HG02973 (cell line): ENCODE results near the gene RDH5.

ENCODE experiments used
- ATAC-seq: cut with Tn5 transposase; IDR thresholded peaks from one replicate; pipeline ENCODE4 v1.9.1; 2021; ENCODE audit warnings: moderate library complexity; ENCODE audit not compliant: unreplicated experiment

The RDH5 gene

DNA sequence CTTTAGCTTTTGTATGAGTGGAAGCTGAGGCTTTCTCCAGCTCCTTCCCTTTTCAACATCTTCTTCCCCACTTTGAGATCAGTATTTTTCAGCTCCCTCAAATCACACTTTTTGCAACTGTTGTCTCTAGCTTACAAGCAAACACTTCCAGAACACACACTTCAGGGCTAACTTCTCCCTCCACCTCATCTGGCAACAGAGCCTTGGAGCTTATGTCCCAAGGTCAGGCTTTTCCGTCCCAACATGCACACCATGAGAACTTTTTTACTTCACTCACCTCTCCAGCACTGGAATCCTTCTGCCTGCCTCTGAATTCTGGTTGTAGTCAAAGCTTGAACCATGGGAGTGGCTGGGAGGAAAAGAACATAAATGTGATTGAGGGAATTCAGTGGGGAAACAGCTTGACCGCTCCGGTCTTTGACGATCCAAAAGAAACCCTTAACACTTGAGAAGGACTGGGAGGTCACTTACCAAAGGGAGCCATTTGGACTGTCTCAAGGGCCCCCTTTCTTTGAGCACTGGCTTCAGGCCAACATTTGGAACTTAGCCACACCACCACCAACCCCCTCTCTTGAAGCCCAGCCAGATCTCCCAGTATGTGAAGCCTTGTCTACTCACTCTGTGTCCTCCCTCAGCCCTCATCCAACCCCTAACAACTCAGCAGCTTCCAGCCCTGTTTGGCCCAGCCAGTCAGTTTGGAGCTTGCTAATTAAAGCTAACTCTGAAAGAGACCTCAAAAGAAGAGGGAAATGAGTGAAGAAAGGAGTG is 8.2 kb upstream of the RDH5 start:
- ATAC-seq = no peak

- ATAC-seq = no peak
These were observed 7.3 kb upstream of the RDH5 start for GRCh38 chr12:55712700-55713415.

DNA sequence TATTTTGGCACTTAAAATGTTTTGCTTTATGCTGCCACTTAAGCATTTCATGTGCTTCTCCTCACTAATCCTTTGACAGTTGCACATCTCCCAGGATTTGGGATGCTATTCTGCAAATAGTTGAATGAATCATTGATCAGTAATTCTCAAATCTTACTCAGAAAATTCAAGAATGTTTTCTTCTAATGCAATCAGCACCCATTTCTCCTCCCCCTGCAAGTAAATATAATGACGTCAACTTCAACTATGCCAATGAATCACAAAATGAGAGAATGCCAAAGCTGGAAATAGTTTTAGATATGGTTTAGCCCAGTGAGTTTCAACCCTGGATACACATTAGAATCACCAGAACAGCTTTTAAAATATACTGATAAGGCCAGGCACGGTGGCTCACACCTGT is 6.5 kb upstream of the RDH5 start:
- no peak for ATAC-seq

DNA sequence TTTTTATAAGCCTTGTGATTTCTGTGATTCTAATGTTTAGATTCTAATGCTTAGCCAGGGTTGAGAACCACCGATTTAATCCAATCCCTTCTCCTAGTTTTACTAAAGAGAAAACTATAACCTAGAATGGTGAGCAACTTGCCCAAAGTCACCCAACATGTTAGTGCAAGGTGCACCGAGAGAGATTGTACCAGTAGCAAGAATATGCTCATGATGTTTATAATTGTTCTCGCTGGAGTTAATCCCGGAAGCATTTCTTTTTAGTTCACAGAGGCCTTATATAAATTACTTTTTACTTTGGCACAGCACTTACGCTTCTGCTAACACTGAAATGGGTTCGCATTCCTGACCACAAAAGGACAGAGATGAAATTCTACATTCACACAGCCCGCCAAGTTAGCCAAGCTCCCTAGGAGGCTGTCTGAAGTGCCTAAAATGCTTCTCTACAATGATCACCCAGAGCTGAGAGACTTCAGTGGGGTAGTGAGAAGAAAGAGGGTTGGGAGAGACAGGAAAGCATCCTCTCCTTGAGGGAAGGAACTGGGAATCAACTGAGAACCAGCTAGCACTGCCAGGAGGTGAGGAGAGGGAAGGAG is 4.9 kb upstream of the RDH5 start:
- ATAC-seq = peak; percentile 11

DNA sequence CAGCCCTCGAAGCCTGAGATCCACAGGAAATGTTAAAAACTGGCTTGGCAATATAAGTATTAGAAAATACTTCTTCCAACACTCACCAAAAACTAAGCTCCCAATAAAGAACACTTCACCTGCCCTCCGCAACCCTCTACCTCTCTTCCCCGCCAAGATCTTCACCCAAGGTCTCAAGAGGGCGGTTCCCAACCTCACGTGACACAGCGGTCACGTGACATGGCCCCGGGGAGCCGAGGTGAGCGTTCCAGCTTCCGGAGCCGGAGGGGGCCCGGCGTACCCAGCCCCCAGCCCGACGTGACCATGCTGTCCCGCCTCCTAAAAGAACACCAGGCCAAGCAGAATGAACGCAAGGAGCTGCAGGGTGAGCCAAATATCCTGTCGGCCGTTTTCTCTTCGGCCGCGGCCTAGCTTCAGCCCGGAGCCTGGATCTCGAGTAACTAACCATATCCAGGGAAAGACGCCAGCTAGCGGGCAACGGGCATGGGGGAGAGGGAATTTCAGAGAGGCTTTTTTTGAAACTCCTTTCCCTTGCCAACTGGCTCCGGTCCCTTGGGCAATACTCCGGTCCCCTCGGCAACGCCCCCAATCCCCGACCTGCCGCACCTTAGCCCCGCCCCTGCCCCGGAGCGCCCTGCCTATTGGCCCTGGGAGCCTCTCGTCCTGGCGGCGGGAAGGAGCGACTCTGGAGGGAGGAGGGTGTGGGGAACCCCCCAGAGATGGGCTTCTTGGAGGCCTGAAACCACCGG is 4.2 kb upstream of the RDH5 start, which contains the start of gene BLOC1S1:
Gene BLOC1S1 (plus strand): TSS at position 214 of the 749 bp plus-strand sequence. CDS start 6 bp downstream, at position 220.
- ATAC-seq = peak; percentile 88

- ATAC-seq = peak; percentile 20
These were observed 3.6 kb upstream of the RDH5 start for GRCh38 chr12:55716582-55716957.

DNA sequence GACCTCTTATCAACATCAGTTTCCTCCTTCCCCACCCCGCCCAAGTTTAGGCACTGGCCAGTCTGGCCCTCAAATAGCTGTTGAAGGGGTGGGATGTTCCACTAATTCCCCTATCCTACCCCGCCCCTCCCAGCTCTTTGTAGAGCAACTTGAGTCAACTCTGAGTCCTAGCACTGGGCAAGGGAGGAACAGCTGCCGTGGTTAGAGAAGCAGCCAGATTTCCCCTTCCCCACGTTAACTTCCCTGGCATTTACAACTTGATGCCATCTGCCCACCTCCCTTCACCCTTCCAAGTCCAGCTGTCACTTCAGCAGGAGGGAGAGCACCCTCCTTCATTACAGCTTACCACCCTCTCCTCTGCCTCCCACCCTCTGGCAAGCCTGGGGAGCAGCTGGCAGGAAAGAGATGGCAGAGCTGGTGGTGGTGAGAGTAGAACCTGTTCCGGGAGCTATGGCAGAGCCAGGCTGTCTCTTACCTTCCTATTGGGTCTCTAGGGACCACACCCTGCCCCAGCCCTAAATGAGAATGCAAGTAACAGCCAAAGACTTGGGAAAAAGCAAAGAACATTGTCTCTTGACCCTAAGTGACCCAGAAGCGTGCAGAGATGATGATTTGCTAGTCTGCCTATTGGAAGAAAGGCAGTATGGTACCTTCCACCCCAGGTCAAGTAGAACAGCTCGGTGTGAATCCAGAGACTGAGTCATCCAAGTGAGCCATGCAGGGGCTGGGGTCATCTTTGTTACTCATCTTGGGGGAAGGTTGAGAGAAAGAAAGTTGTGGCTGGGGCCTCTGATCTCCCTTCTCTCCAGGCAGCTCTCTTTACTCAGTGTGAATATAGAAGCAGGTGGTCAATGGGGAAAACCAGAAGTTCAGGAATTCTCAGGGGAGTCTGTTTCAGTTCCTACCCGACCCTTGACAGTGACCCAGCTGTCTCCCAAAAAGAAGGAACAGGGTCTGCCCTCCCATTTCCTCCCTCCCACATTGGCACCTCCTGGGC is 2.9 kb upstream of the RDH5 start:
- ATAC-seq = no peak

DNA sequence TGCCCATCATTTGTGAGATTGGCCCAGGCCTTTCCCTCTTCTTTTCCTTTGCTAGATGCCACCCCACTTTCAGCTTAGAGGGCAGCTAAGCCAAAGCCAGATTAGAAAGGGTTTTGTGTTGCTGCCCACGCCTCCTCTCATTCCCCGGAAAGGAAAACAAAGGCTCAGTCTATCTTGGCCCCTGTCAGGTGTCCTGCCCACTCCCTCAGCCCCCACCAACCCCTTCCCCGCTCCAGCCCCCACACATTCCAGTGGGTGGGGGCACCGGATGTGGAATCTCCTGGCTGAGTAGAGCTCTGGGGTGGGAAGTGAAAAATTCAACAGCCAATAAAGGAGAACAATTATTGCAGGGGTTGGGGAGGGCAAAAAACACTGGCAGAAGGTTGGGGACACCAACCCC is 2.2 kb upstream of the RDH5 start:
- no peak for ATAC-seq

GRCh38 chr12:55718624-55719275 is 1.4 kb upstream of the RDH5 start:
- ATAC-seq = no peak

DNA sequence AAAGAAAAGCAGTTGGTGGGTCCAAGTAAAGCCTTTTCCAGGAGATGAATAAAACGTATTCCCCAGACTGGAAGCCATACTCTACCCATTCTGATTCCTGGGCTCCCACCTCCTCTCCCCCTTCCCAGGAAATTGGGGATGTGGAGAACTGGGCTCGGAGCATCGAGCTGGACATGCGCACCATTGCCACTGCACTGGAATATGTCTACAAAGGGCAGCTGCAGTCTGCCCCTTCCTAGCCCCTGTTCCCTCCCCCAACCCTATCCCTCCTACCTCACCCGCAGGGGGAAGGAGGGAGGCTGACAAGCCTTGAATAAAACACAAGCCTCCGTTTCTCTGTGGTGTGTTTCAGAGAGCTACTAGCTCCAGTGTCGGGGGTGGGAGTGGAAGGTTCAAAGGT is 822 bp upstream of the RDH5 start:
- ATAC-seq = no peak

DNA sequence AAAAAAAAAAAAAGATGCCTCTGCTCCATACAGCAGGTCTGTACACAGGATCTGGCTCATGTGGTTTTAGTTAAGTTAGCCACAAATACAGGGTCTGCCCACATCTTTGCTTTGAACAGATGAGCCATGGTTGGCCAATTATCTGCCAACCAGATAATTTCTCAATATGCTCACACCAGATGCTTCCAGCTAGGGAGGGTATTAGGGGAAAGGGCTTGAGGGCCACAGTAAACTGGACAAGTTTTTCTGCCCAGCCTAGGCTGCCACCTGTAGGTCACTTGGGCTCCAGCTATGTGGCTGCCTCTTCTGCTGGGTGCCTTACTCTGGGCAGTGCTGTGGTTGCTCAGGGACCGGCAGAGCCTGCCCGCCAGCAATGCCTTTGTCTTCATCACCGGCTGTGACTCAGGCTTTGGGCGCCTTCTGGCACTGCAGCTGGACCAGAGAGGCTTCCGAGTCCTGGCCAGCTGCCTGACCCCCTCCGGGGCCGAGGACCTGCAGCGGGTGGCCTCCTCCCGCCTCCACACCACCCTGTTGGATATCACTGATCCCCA is 776 bp downstream of the RDH5 start:
- ATAC-seq = no peak

DNA sequence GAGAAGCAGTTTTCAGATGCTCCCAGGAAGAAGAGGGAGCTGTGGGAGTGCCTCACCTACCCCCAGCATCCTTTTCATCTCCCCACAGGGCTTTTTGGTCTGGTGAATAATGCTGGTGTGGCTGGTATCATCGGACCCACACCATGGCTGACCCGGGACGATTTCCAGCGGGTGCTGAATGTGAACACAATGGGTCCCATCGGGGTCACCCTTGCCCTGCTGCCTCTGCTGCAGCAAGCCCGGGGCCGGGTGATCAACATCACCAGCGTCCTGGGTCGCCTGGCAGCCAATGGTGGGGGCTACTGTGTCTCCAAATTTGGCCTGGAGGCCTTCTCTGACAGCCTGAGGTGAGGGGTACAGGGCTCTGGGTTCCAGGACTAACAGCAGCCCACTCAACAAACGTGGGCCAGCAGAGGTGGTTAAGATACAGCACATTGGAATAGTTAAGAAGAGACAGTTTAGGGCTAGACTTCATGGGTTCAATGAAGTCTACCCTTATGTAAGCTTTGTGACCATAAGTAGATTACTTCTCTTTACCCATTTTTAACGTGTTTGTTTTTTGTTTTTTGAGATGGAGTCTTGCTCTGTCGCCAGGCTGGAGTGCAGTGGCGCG is 1.5 kb downstream of the RDH5 start:
- ATAC-seq = no peak

DNA sequence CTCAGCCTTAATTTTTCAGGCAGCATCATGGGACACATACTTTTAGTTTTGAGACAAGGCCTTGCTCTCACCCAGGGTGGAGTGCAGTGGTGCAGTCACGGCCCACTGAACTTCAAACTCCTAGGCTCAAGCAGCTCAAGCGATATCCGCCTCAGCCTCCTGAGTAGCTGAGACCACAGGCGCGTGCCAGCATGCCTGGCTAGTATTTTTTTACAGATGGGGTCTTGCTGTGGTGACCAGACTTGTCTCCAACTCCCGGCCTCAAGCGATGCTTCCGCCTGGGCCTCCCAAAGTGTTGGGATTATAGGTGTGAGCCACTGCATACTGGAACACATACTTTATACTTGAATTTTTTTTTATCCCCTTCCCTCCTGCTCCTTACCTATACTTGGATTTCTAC is 2.8 kb downstream of the RDH5 start:
- ATAC-seq = no peak

DNA sequence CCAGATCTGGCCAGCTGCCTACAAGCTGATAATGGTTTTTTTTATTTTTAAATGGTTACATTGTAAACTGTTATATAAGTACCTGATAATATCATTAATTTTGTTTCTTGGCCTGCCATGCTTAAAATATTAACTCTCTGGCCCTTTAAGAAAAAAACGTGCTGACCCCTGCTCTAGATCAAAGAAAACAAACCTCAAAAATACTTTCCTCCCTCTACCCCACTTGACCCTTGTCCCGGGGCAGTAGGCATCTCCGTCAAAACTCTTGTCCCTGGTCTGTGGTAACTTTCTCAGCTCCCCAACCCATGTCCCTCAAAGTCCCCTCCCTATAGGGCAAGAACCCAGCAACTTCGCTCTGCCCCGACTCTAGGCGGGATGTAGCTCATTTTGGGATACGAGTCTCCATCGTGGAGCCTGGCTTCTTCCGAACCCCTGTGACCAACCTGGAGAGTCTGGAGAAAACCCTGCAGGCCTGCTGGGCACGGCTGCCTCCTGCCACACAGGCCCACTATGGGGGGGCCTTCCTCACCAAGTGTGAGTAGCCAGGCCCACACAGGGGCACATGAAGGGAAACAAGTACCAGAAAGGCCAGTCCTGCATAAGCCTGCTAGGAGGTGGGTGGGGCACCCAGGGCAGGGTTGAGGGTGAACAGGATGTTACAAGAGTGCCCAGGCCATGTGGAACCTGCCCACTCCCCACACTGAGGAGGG is 3.5 kb downstream of the RDH5 start:
- no peak for ATAC-seq

- no peak for ATAC-seq
These were observed 4.2 kb downstream of the RDH5 start for GRCh38 chr12:55724226-55724939.

DNA sequence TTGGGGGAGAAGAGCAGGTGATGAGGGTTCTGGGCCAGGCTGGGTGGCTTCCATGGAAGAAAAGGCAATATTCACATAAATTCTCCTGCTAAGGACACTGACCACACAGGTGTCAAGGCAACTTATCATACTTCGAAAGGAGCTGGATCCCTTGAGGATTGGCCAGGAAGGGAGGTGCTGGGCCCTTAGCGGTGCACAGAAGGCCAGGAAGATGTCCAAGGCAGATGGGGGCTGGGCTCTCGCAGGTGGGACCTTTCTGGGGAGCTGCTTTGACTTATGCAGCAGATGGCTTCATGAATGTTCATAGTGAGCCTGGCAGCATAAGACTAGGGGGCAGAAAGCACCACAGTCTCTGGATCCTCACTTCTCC is 4.7 kb downstream of the RDH5 start:
- no peak for ATAC-seq

DNA sequence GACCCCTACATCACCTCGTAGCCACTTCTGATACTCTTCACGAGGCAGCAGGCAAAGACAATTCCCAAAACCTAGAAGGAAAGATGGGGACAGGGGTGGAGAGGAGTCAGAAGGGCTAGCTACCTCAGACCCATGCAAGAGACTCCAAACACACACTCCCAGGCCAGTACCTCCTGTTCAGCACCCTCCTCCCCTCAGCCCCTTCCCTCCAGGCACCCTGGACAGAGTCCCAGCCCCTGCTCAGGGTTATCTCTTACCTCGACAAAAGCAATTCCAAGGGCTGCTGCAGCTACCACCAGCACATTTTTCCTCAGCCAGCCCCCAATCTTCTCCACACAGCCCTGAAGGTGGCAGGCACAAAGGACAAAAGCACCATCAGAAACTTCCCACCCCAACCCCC is 5.4 kb downstream of the RDH5 start:
- no peak for ATAC-seq

DNA sequence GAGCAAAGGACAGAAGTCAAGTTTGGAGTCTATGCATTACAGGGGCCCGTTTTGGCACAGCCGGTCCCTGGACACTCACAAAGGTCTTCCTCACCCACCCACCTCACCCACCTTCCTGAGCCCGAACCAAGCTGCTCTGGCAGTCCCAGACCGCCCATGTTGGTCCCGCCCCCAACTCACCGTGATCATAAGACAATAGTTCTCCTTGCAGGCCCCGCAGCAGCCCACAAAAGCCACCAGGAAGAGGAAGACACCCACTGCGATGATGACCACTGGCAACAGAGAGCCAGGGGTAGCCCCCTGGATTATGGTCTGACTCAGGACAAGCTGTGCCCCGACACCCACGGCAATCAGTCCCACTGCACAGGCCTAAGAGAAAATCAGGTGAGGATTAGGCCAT is 6.8 kb downstream of the RDH5 start:
- no peak for ATAC-seq
